Measurements from ENCODE around the gene CDH12.

DNA sequence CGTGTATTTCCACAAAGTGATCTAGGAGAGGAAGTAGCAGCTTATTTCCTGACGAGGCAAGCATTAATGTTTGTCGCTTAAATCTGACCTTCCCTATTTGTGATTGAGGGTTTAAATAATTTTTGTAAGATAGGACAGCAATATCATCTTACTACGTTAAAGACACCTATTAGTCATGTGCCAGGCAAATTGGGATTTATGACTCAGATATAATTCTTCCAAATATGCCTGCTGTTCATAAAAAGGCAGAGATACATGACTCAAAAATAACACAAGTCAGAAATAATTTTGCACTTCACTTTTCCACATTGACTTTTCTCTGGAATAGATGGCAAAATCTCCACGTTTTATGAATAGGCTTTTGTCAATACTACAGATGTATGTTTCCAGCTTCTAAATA is 43.0 kb upstream of the CDH12 start:
- TF ChIP-seq, protein P1, sequence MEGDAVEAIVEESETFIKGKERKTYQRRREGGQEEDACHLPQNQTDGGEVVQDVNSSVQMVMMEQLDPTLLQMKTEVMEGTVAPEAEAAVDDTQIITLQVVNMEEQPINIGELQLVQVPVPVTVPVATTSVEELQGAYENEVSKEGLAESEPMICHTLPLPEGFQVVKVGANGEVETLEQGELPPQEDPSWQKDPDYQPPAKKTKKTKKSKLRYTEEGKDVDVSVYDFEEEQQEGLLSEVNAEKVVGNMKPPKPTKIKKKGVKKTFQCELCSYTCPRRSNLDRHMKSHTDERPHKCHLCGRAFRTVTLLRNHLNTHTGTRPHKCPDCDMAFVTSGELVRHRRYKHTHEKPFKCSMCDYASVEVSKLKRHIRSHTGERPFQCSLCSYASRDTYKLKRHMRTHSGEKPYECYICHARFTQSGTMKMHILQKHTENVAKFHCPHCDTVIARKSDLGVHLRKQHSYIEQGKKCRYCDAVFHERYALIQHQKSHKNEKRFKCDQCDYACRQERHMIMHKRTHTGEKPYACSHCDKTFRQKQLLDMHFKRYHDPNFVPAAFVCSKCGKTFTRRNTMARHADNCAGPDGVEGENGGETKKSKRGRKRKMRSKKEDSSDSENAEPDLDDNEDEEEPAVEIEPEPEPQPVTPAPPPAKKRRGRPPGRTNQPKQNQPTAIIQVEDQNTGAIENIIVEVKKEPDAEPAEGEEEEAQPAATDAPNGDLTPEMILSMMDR (IDR thresholded peaks at IDR 0.05; ENCODE audit: insufficient read depth, low read length): no peak
- TF ChIP-seq POLR2AphosphoS5 (IDR thresholded peaks at IDR 0.05; ENCODE audit: low read depth) (no peak), SPI1 (IDR thresholded peaks at IDR 0.05; ENCODE audit: borderline replicate concordance, low read depth) (no peak), GABPA (IDR thresholded peaks at IDR 0.05; ENCODE audit: low read depth) (no peak)
- TF ChIP-seq, protein P2, sequence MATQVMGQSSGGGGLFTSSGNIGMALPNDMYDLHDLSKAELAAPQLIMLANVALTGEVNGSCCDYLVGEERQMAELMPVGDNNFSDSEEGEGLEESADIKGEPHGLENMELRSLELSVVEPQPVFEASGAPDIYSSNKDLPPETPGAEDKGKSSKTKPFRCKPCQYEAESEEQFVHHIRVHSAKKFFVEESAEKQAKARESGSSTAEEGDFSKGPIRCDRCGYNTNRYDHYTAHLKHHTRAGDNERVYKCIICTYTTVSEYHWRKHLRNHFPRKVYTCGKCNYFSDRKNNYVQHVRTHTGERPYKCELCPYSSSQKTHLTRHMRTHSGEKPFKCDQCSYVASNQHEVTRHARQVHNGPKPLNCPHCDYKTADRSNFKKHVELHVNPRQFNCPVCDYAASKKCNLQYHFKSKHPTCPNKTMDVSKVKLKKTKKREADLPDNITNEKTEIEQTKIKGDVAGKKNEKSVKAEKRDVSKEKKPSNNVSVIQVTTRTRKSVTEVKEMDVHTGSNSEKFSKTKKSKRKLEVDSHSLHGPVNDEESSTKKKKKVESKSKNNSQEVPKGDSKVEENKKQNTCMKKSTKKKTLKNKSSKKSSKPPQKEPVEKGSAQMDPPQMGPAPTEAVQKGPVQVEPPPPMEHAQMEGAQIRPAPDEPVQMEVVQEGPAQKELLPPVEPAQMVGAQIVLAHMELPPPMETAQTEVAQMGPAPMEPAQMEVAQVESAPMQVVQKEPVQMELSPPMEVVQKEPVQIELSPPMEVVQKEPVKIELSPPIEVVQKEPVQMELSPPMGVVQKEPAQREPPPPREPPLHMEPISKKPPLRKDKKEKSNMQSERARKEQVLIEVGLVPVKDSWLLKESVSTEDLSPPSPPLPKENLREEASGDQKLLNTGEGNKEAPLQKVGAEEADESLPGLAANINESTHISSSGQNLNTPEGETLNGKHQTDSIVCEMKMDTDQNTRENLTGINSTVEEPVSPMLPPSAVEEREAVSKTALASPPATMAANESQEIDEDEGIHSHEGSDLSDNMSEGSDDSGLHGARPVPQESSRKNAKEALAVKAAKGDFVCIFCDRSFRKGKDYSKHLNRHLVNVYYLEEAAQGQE (IDR thresholded peaks at IDR 0.05; ENCODE audit: insufficient replicate concordance, low read depth): no peak
